HG02763 (cell line): ENCODE results near the gene PIGX.
"Not testable (repeated sequence)": the region's sequence is repeated elsewhere in the genome, so short reads cannot be mapped to it uniquely, and the experiment has no call there.

Experiments used
- ATAC-seq: cut with Tn5 transposase; IDR thresholded peaks from one replicate; pipeline ENCODE4 v1.9.1; 2021; ENCODE audit warnings: mild to moderate bottlenecking, moderate library complexity; ENCODE audit not compliant: unreplicated experiment

PIGX gene

DNA sequence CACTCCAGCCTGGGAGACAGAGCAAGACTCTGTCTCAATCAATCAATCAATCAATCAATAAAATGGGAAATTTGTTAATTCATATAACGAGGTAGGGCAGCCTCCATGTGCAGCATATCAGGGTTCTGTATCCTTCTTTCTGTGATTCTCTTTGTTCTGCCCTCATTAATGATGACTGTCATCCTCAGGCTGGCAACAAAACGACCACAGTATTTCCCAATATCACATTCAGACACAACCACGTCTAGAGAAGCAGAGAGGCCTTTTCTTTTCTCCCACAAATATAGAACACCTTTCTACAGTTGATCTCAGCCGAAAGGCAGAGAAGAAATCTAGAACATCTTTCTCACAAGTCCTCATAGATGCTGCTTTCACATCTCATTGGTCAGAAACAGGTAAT is 11.4 kb upstream of the PIGX start:
- ATAC-seq, result no peak

DNA sequence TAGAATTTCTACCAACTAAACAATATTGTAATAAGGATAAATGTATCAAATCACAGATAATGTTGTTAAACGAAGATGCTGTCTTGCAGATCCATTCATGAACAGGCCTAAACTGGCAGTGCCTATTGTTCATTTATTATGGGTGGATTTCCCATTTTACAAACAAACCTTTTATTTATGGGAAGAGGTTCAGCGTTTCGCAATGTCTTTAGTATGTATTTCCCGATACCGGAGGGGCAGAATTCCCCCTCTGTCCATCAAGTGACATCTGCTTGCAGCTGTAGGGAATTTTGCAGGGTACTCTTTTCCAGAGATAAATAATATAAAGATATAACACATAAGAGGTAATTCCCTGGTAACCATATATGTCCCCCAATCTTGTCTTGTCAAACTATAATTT is 5.8 kb upstream of the PIGX start:
- ATAC-seq, result no peak

DNA sequence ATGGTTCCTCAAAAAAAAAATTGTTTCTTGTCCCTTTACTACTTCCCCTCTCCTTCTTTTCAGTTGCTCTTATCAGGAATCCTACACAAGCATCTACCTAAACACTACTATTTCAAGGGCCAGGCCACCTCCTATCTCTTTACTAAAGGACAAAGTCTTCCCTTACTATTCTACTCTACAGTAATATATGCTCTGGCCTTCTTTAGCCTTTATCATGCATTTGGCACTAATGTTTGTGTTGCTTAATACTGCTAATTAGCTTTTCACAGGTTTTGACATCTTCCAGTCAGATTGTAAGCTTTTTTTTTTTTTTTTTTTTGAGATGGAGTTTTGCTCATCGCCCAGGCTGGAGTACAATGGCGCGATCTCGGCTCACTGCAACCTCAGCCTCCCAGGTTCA is 5.4 kb upstream of the PIGX start:
- no peak for ATAC-seq

DNA sequence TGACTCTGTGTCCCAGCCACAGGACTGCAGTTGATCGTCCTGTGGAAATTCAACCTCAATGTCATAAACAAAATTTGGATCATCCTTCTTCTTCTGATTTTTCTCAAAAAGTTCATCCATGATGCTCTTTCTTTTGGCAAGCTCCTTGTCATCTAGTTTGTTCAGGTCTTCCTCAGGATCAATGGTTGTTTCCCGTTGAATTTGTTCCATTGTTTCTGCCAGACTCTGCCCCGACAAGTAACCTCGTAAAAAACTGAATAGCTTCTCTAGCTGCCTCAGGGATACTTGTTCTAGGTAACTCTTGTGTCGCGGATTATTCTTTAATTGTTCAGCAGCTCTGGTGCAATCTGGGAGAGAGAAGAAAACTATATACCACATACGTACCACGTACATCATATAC is 4.6 kb upstream of the PIGX start:
- ATAC-seq, result no peak

DNA sequence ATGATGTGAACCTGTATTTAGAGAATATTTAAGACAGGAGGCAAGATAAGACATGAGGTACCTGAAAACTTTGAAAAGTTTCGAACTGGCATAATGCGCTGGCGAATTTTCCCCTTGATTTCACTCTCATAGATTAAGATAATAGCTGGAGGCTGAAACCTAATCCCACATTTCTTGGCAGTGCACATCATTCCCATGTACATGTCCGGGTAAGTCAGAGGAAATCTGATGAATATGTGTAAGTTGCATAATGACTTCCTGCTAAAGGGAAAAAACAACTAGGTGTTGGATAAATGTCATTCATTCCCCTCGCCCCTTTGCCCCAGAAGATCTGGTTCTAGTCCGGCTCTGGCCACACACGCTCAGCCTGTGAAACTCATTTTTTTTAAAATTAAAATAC is 3.7 kb upstream of the PIGX start:
- ATAC-seq, result no peak

DNA sequence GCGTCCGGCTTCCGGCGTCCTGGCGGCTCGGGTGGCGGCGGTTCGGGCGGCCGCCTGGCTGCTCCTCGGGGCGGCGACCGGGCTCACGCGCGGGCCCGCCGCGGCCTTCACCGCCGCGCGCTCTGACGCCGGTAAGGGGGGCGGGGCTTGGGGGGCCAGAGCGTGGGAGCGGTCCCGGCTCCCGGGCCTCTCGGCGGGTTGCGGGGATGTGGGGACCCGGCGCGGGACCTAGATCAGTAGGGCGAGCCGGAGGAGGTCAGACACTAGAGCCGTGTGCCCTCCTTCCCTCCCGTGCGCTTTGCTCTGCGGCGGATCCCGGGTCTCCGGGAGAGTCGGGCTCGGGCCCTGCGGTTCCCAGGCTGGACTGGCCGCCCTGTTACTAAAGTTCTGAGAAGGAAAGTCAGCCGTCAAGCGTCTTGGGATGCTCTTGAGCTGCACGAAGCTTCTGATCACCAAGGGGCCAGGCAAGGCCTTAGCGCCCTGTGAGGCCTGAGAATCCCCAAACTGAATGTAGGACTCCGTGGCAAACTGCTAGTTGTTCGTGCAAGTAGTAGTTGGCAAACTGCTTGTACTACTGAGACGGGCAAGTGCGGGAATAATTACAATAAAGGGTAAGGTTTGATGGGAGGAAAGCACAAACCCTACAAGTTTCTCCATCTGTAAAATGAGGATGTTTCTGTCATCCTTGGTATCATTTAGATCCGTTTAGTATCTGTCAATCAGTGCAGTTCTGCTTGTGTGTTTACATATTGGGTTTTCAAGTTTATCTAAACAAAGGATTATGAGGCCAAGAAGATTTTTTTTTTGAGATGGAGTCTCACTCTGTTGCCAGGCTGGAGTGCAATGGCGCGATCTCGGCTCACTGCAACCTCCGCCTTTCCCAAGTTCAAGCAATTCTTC is 587 bp downstream of the PIGX start:
- ATAC-seq, result peak; percentile 50

DNA sequence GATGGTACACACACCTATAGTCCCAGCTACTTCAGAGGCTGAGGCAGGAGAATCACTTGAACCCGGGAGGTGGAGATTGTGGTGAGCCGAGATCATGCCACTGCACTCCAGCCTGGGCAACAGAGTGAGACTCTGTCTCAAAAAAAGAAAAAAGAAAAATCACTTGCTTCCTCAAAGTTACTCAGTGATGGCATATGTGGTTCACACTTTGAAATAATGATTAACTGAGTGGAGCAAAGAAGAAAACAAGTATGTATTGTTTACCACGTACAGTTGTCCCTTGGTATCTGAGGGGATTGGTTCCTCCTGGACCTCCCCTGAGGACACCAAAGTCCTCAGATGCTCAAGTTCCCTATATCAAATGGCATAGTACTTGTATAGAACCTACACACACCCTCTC is 5.0 kb downstream of the PIGX start:
- ATAC-seq, result not testable (repeated sequence)

DNA sequence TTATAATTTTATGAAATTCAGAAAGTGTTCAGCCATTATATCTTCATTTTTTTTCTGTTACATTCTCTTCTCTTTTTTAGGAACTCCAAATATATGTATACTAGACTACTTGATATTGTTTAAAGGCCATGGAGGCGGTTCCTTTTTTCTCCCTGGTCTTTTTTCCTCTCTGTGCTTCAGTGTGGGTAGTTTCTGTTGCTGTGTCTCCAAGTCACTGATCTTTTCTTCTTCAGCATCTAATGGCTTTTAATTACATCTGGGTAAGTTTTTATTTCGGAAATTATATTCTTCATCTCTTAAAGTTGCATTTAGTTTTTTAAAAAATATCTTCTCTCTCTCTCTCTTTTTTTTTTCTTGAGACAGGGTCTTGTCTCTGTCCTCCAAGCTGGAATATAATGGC is 8.9 kb downstream of the PIGX start:
- no peak for ATAC-seq

DNA sequence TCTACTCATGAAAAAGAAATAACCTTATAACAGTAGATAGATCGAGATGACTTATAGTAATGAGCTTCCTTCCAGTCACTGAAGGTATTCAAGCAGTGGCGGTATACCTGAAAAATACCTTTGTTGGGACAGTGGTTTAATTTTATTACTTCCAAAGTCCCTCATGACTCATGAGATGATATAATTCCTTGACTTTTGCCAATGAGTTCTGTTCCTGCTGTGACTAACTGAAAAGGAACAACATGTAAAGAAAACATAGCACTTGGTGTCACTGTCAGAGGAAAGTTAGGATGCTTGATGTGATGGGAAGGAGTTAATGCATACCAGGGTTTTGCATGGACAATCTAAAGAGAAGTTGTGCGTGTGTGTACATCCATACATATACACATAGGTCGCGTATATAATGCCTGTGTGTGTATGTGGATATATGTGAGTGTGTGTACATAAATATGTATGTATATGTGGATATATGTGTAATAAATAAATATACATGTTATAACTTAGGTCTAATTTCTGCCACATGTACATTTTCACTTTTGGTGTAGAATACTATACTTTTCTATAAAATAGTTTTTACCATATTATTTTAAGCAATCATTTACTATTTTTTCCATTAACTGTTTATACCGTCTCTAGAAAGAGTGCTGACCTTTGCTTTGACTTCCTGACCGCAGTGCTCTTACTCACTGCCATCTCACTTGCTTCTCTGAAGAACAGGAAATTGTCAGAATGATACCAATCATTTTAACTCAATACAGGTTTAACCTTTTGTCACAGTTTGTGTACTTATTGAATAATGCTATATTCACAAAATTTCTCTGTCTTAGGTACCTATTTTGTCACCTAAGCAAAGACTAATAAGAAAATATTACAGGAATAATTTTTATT is 14.9 kb downstream of the PIGX start:
- no peak for ATAC-seq

DNA sequence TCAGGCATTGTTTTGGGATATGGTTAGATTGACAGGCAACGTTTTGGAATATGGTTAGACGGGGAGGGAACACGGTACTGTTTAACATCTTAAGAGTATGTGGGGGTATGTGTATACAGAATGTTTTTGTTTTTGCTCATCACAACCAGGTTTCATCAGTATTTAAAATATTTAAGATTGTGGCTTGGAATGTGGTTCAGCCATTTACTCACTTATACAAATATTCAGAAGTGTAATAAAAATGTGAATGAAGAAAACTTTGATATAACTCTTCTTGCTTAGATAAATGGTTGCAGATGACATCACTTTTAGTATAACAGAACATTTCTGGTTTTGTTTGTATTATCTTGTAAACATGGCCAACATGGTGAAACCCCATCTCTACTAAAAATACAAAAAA is 23.6 kb downstream of the PIGX start:
- ATAC-seq, result no peak

DNA sequence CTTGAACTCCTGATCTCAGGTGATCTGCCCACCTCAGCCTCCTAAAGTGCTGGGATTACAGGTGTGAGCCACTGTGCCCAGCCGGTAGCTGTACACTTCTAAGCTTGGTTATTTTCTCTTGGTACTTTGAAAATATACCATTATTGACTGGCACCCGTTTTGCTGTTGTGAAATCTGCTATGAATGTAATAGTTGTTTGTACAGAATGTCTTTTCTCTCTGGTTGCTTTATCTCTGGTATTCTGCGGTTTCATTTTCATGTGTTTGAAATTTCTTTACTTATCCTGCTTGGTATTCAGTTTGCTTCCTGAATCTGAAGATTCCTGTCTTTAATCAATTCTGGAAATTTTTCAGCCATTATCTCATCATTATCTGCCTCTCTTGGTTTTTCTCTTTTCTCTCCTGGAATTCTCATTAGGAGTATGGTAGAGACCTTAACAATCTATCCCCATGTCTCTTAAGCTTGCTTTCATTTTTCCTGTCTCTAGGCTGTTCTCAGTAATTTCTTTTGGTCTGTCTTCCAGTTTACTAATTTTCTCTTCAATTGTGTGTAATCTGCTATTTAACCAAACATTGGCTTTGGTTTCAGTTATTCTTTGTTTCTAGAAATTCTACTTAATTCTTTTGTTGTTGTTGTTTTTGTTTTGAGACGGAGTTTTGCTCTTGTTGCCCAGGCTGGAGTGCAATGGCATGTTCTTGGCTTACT is 24.6 kb downstream of the PIGX start:
- ATAC-seq, result no peak

DNA sequence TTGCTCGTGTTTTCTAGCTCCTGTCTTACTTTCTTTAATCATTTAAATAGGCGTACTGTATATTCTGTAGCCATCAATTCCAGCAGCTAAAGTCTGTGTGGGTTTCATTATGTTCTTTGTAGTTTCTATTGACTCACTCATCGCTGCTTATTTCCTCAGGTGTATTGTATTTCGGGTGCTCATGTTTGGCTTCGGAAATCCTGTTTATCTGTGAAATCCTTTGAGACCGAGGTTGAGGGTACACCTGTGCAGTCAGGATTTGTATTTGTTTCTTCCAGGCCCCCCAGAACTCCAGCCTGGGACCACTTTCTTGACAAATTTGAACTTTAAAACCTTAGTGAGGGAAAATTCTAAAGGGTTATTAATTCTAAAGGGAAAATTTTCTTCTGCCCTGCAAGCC is 25.5 kb downstream of the PIGX start:
- no peak for ATAC-seq

DNA sequence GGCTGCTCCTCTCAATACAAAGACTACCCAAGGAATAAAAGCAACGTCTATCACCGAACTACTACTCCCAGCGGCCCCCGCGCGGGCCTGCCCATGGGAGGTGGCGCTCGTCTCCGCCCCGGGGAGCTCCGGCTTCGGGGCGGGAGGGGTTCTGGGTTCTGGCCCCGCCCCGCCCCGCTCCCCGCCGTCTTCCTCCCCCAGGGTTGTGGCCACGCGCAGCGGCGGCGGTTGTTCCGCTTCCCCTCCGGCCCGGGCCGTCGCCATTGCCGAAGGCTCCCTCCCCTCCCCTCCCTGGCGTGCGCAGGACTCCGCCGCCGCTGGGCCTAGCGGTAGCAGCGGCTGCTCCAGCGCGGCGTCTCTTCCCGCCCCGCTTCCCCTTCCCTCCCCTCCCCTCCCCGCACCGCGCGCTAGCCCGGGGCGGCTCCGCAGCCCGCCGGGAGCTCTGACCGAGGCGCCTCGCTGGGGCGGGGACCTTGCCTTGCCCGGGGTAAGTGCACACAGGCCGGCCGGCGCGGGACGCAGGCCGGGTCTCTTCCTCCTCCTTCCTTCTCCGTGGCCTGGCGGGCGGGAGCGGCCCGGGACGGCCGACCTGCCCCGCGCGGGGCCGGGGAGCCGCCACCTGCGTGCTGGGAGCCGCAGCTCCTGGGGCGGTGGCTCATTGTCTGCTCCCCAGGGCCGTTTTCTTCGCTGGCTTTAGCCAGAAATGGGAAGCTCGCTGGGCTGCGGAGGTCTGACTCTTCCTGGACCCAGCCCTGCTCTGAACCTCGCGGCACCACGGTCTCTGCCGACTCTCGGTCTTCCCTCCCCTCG is 27.7 kb downstream of the PIGX start, which contains the start of gene PAK2:
PAK2 (plus strand) TSS at position 187 of the 810 bp plus-strand sequence. CDS start 42,790 bp downstream, outside the sequence.
- peak; percentile 88 for ATAC-seq

DNA sequence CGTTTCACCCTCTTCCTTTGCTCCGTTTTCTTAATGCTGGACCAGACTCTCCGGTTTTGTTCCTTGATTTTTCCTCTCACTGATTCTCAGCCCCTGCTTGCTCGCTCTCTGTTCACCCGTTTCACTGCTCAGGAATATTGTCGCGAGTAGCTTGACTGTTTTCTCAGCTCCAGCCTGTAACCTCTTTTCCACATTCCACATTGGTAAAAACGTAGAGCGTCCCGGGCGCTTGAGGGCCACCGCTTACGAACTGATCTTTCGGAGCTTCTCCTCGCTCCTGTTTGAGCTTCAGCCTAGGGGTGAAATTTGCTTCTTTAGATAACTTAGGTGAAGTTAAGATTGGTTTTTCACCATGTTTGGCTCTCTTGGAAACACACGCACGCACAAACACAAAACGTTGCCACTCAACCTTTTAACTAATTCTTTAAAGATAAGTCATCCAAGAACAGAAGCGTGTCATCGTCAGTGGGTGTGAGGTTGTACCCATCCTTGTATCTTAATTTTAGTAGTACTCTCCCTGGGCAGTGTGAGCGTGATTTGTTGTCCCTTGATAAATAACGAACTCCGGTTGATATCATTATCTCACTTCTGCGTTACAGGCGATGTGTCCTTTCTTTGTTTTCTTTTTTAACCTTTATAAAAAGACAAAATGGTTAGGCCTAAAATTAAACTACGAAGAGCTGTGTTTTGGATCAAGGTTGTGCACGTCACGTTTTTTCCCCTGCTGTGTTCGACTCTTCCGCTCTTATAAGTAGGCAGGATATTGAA is 28.5 kb downstream of the PIGX start:
- ATAC-seq, result no peak

DNA sequence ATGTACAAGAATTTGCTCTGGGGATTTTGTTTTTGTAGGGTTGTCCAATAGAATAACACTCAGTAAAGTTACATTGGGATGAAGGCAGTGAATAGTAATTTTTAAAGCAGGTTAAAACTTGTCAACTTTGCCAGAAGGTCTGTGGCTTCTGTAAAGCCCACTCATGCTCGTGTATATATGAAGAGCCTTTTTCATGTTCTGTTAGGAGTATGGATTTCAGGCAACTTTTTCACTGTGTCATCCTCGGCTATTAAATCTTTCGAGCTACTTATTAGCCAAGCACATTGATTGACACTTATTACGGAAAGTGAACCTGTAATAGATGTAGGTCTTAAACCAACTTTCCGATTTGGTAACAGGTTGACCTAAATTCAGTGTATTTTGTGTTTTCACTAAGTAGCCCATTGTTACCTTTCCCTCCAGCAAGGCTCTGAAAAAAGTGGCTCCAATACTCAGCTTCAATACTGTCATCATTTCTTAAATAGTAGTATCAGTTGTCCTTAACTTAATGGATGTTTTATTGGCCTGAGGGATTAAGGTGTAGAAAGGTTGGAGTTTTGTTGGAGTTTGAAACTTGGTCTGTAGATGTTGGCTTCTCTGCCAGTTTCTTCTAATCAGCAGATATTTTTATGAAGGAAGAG is 29.2 kb downstream of the PIGX start:
- ATAC-seq, result no peak

DNA sequence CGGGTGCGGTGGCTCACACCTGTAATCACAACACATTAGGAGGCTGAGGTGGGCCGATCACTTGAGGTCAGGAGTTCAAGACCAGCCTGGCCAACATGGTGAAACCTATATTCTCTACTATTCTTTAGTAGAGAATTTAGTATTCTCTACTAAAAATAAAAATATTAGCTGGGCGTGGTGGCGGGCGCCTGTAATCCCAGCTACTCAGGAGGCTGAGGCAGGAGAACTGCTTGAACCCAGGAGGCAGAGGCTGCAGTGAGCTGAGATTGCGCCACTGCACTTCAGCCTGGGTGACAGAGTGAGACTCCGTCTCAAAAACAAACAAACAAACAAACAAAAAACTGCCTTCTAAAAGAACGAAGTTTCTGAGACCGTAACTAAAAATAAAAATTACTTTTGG is 31.4 kb downstream of the PIGX start:
- not testable (repeated sequence) for ATAC-seq

DNA sequence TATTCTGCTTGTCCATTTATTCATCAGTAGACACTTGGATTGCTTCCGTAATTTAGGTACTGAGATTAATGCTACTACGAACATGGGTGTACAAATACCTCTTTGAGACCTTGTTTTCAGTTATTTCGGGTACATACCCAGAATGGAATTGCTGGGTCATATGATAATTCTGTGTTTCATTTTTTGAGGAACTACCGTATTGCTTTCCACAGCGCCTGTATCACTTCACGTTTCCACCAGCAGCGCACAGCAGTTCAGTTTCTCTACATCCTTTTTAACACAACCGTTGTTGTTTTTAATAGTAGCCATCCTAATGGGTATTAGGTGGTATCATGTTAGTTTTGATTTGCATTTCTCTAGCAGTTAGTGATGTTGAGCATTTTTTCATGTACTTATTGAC is 36.9 kb downstream of the PIGX start:
- no peak for ATAC-seq

DNA sequence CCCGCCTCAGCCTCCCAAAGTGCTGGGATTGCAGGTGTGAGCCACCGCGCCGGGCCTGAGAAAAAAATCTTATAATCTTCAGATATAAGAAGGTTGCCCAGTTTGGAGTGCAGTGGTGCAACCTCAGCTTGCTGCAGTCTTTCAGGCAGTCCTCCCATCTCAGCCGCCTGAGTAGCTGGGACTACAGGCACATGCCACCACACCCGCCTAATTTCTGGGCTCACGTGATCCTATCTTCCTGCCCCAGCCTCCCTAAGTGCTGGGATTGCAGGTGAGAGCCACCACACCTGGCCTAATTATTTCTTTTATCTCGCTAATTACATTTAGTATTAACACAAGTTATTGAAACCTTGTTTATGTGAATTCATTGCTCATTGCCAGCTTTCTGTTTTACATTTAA is 41.0 kb downstream of the PIGX start:
- no peak for ATAC-seq
